NCI-H1048 (cell line): ENCODE results near the gene RD3L.
"Not testable (repeated sequence)": the region's sequence is repeated elsewhere in the genome, so short reads cannot be mapped to it uniquely, and the experiment has no call there.

Source experiments
- DNase-seq: peaks from one replicate; lab custom pipeline; 2025; lab: John Stamatoyannopoulos, UW

The RD3L gene

DNA sequence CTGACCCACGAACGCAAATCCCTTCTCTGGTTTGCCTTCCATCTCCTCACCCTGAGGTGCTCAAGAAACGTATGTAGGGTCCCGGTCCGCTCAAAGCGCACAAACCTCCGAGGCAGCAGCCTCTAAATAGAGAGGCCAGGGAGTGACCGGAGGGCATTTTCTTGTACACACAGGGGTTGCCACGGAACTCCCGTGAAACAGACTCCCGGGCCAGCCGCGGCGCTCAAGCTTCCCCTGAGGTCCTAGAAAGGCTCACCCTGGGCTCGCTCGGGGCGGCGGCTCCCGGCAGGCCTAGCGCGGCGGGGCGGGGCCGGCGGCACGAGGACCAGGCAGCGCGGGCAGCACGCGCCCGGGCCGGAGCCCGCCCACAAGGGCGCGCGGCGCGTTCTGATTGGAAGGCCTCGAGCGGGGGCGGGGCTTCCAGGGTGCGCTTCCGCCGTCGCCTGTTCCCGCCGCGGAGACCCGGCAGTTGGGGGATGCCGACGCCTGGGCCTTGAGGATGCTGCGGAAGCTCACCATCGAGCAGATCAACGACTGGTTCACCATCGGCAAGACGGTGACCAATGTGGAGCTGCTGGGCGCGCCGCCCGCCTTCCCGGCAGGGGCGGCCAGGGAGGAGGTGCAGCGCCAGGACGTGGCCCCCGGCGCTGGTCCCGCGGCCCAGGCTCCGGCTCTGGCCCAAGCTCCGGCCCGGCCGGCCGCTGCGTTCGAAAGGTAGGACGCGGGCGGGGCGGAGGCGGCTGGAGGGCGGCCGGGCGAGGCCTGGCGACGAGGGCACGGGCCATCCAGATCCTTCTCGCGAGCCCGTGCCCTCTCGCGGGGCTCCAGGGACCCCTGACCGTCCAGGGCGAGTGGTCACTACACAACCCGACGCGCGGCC is 14.1 kb downstream of the RD3L start, which contains the start of gene TDRD9:
Gene TDRD9 (plus strand): TSS at position 446 of the 880 bp plus-strand sequence. CDS start 54 bp downstream, at position 500.
- no peak for DNase-seq

DNA sequence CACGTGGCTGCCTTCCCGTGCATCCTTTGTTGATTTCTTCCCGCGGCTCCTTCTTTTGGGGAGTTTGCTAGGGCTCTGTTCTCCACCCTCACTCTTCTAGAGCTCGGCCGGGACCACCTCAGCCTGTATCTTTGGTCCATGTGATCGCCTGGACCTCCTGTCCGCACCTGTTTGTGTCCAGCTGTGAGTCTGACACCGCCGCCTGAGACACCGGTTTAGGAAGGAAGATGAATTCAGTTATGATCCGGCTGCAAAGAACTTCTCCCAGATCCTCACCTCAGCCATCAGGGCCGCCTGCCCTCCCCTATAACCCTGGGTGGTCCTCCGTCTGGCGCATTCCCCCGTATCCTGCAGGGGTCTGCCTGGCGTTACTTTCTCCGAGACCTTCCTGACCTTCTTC is 14.8 kb downstream of the RD3L start:
- DNase-seq = no peak

GRCh38 chr14:103925316-103925715 is 17.0 kb downstream of the RD3L start:
- DNase-seq = no peak

- no peak for DNase-seq
Observed at GRCh38 chr14:103923863-103924262, 18.5 kb downstream of the RD3L start.

DNA sequence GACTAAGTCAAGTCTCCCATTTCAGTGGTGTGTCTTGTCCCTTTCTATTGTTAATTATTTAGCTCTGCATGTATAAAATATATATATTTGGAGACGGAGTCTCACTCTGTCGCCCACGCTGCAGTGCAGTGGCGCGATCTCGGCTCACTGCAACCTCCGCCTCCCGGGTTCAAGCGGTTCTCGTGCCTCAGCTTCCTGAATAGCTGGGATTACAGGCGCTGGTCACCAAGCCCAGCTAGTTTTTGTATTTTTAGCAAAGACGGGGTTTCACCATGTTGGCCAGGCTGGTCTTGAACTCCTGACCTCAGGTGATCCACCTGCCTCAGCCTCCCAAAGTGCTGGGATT is 20.5 kb downstream of the RD3L start:
- DNase-seq = not testable (repeated sequence)

GRCh38 chr14:103920981-103921854 is 21.1 kb downstream of the RD3L start:
- DNase-seq = peak; percentile 58

DNA sequence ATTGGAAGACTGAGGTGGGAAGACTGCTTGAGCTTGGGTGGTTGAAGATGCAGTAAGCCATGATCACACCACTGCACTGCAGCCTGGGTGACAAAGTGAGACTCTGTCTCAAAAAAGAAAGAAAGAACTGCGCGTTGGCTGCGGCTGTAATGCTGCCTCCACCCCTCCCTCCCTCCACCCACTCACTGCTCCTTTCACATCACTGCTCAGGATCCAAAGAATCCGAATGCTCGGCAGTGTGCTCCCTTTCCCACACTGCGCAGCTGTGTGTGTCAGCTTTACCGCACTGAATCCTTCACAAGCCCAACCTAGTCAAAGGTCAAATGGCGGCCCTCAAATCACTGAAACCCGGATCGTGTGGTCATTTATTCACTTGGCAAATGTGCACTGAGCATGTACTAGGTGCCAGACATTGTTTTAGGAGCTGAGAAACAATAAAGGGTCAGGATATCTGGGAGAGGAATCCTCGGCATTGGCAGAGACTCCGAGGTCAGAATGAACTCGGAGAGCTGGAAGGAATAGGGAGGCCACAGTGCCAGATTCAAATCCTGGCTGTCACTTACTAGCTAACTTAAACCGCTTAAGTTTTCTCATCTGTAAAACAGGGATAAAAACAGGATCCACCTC is 25.6 kb downstream of the RD3L start:
- no peak for DNase-seq

DNA sequence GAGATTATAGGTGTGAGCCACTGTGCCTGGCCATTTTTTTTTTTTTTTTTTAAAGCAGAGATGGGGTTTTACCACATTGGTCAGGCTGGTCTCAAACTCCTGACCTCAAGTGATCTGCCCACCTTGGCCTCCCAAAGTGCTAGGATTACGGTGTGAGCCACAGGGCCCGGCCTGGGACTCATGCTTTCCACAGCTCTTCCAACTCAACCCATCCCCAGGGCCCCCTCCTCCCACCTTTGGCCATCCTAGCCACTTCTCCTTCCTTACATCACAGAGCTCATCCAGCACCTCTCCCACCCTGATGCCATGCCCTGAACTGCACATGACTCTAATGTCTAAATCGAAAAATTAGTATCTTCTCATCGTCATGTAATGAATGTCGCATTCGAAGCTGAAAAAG is 26.7 kb downstream of the RD3L start:
- no peak for DNase-seq

- DNase-seq = no peak
Observed at GRCh38 chr14:103910984-103911383, 31.3 kb downstream of the RD3L start.

GRCh38 chr14:103910262-103910935 is 31.9 kb downstream of the RD3L start:
- DNase-seq = peak; percentile 74

- DNase-seq = no peak
Observed at GRCh38 chr14:103909531-103910261, 32.6 kb downstream of the RD3L start.

DNA sequence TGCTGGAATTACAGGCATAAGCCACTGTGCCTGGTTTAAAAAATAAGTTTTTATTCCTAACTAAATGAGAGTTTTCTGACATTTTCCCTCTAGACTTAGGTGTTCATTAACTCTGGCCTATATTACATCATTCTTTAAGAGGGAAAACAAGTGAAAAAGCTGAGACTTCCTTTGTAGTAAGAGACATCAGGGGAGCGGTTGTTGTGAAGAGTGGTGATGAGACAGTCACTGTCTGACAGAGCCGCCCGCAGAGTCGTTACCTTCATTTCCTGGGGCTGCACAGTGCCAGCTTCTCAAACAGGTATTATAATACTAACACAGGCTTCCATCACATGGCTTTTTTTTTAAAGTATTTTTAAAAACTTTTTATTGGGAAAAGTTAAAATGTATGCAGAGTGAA is 33.7 kb downstream of the RD3L start:
- DNase-seq = no peak

DNA sequence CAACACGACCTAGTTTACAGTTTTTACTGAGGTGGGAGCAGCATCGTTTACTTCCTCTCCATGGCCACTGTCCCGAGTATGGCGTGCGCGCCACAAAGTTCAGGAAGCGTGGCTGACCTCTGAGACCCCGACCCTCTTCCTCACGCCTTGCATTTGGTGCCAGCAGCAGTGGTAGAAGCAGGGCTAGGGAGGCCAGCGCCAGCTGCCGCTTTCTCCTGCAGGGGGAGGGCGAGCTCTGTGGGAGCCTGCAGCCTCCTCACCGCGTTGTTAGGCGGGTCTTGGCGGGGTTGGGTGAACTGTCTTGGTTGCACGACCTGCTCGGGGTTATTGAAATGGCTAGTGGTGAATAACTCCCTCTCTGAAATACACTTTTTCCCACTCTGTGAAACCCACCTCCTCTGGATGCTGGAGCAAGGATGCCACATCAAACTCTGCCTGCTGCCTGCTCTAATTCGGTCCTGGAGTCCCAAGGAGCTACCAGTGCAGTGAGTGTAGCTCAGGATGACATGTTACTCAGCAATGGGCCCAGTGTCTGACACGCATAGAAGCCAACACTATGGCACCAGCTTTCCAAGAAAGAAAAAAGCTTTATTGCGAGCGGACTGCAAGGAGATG is 36.4 kb downstream of the RD3L start:
- DNase-seq = no peak

GRCh38 chr14:103904493-103905107 is 37.7 kb downstream of the RD3L start:
- DNase-seq = no peak

GRCh38 chr14:103899833-103900232 is 42.5 kb downstream of the RD3L start:
- no peak for DNase-seq

GRCh38 chr14:103899316-103899715 is 43.0 kb downstream of the RD3L start:
- no peak for DNase-seq

- no peak for DNase-seq
Observed at GRCh38 chr14:103898711-103899110, 43.6 kb downstream of the RD3L start.

- no peak for DNase-seq
Observed at GRCh38 chr14:103898204-103898603, 44.1 kb downstream of the RD3L start.

- no peak for DNase-seq
Observed at GRCh38 chr14:103897075-103897947, 45.0 kb downstream of the RD3L start.
